GM12878 (cell line): ENCODE data around the gene CFAP161.

Experiments
- CREM ChIP-seq: IDR thresholded peaks from 2 replicates; pipeline ENCODE4 v1.6.1; 2014; ENCODE audit warnings: antibody characterized with exemption, low read depth
- NR2C2 ChIP-seq: IDR thresholded peaks from 2 replicates; pipeline ENCODE4 v1.6.1; 2011; ENCODE audit warnings: borderline replicate concordance, low read depth; ENCODE audit not compliant: control insufficient read depth, insufficient read length
- RB1 ChIP-seq: fragments of 450-650 bp; formaldehyde crosslinking; IDR thresholded peaks from 2 replicates; pipeline ENCODE4 v1.6.1; 2017; ENCODE audit warnings: mild to moderate bottlenecking, borderline replicate concordance
- SREBF2 ChIP-seq: IDR thresholded peaks from 2 replicates; pipeline ENCODE4 v1.6.1; 2012; ENCODE audit warnings: mild to moderate bottlenecking, low read length
- SRF ChIP-seq, 2 experiments: IDR thresholded peaks; 2 replicates each; pipeline ENCODE4 v1.6.1; 2011; ENCODE audit warnings: low read depth in 2 of 2, low read length in 2 of 2, mild to moderate bottlenecking in 1 of 2, moderate library complexity in 1 of 2
- TAF1 ChIP-seq: IDR thresholded peaks from 2 replicates; pipeline ENCODE4 v1.6.1; 2011; ENCODE audit warnings: mild to moderate bottlenecking, low read depth, low read length, borderline replicate concordance
- TARDBP ChIP-seq: IDR thresholded peaks from 2 replicates; pipeline ENCODE4 v1.6.1; 2016; ENCODE audit warnings: borderline replicate concordance
- TCF12 ChIP-seq: IDR thresholded peaks from 2 replicates; pipeline ENCODE4 v1.6.1; 2011; ENCODE audit warnings: low read depth, mild to moderate bottlenecking, low read length
- ZNF207 ChIP-seq: fragments of 450-650 bp; IDR thresholded peaks from 2 replicates; pipeline ENCODE4 v1.6.1; 2014; ENCODE audit warnings: antibody characterized with exemption, mild to moderate bottlenecking, borderline replicate concordance
- TF ChIP-seq, protein P1 (sequence below): IDR thresholded peaks from 2 replicates; pipeline ENCODE4 v1.6.1; 2012; ENCODE audit warnings: low read depth, low read length, improper control_type of control experiment
- TF ChIP-seq, protein P2 (sequence below), 3 experiments: IDR thresholded peaks in 2 of 3; conservative IDR thresholded peaks in 1 of 3; 2 replicates each; pipeline ENCODE4 v1.5.1; 2011; ENCODE audit warnings: low read depth in 3 of 3, low read length in 3 of 3, mild to moderate bottlenecking in 3 of 3, control low read depth in 2 of 3, moderate library complexity in 2 of 3, inconsistent platforms in 1 of 3, mixed read lengths in 1 of 3; ENCODE audit not compliant: control insufficient read depth in 2 of 3, insufficient read depth in 1 of 3; ENCODE audit errors: extremely low read depth in 1 of 3

DNA sequence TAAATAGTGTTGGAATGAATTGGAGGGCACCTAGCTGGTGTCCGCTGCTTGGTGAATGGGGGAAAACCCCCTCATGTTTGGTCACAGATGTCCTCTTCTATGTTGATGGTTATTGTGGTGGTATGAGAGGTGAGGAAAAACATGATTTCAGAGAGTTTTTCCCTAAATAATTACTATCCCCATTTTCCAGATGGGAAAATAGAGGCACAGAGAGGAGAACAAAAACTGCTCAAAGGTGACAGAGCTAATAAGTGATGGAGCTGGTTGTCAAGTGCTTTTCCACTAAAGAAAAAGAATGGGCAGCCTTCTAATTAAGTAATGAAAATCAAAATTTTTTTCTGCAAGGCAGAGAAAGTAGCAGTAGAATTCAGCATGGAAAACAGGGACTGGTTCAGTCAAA is 30.2 kb upstream of the CFAP161 start:
- TF ChIP-seq TARDBP (no peak), NR2C2 (no peak), SRF (IDR thresholded peaks at IDR 0.05; ENCODE audit: low read depth in 2 of 2, low read length in 2 of 2) (no peak), CREM (no peak), SREBF2 (no peak), RB1 (no peak), ZNF207 (no peak), TAF1 (no peak), TCF12 (no peak)
- TF ChIP-seq, protein P1, sequence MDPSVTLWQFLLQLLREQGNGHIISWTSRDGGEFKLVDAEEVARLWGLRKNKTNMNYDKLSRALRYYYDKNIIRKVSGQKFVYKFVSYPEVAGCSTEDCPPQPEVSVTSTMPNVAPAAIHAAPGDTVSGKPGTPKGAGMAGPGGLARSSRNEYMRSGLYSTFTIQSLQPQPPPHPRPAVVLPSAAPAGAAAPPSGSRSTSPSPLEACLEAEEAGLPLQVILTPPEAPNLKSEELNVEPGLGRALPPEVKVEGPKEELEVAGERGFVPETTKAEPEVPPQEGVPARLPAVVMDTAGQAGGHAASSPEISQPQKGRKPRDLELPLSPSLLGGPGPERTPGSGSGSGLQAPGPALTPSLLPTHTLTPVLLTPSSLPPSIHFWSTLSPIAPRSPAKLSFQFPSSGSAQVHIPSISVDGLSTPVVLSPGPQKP: no peak
- TF ChIP-seq, protein P2, sequence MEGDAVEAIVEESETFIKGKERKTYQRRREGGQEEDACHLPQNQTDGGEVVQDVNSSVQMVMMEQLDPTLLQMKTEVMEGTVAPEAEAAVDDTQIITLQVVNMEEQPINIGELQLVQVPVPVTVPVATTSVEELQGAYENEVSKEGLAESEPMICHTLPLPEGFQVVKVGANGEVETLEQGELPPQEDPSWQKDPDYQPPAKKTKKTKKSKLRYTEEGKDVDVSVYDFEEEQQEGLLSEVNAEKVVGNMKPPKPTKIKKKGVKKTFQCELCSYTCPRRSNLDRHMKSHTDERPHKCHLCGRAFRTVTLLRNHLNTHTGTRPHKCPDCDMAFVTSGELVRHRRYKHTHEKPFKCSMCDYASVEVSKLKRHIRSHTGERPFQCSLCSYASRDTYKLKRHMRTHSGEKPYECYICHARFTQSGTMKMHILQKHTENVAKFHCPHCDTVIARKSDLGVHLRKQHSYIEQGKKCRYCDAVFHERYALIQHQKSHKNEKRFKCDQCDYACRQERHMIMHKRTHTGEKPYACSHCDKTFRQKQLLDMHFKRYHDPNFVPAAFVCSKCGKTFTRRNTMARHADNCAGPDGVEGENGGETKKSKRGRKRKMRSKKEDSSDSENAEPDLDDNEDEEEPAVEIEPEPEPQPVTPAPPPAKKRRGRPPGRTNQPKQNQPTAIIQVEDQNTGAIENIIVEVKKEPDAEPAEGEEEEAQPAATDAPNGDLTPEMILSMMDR (IDR thresholded peaks at IDR 0.05 in 2 of 3, conservative IDR thresholded peaks at IDR 0.05 in 1 of 3; ENCODE audit: control insufficient read depth in 2 of 3, extremely low read depth in 1 of 3, insufficient read depth in 1 of 3, low read depth in 3 of 3, low read length in 3 of 3): no peak
